ENCODE data around the gene B4GALT4.

B4GALT4 gene

GRCh38 chr3:119240591-119241434, at the start of gene B4GALT4:
TSS of gene B4GALT4 (minus strand) at chr3:119240878. CDS start at chr3:119230099, 10,779 bp downstream.
- TF ChIP-seq GATA3 (IDR thresholded peaks at IDR 0.05; ENCODE audit: low read depth, low read length) (no peak), GATA2 (IDR thresholded peaks at IDR 0.05; ENCODE audit: low read depth, low read length) (no peak)

GRCh38 chr3:119289404-119289770, 48.7 kb upstream of the B4GALT4 start:
- TF ChIP-seq GATA3 (IDR thresholded peaks at IDR 0.05; ENCODE audit: low read depth, low read length) (no peak), GATA2 (IDR thresholded peaks at IDR 0.05; ENCODE audit: low read depth, low read length) (no peak)

GRCh38 chr3:119288669-119289403, 48.2 kb upstream of the B4GALT4 start:
- TF ChIP-seq GATA2 (IDR thresholded peaks at IDR 0.05; ENCODE audit: low read depth, low read length) = no peak
- TF ChIP-seq GATA3 (IDR thresholded peaks at IDR 0.05; ENCODE audit: low read depth, low read length) = no peak

GRCh38 chr3:119279584-119280243, 39.0 kb upstream of the B4GALT4 start:
- no peak for TF ChIP-seq GATA2 (IDR thresholded peaks at IDR 0.05; ENCODE audit: low read depth, low read length)
- no peak for TF ChIP-seq GATA3 (IDR thresholded peaks at IDR 0.05; ENCODE audit: low read depth, low read length)

- TF ChIP-seq GATA2 (IDR thresholded peaks at IDR 0.05; ENCODE audit: low read depth, low read length) = no peak
- TF ChIP-seq GATA3 (IDR thresholded peaks at IDR 0.05; ENCODE audit: low read depth, low read length) = no peak
Measured at GRCh38 chr3:119279101-119279554, 38.5 kb upstream of the B4GALT4 start.

- TF ChIP-seq GATA3 (IDR thresholded peaks at IDR 0.05; ENCODE audit: low read depth, low read length) (no peak), GATA2 (IDR thresholded peaks at IDR 0.05; ENCODE audit: low read depth, low read length) (no peak)
Measured at GRCh38 chr3:119276680-119277079, 36.0 kb upstream of the B4GALT4 start.

GRCh38 chr3:119261055-119261454, 20.4 kb upstream of the B4GALT4 start:
- no peak for TF ChIP-seq GATA3 (IDR thresholded peaks at IDR 0.05; ENCODE audit: low read depth, low read length)
- TF ChIP-seq GATA2 (IDR thresholded peaks at IDR 0.05; ENCODE audit: low read depth, low read length) = no peak

- TF ChIP-seq GATA2 (IDR thresholded peaks at IDR 0.05; ENCODE audit: low read depth, low read length) = no peak
Measured at GRCh38 chr3:119259821-119260220, 19.1 kb upstream of the B4GALT4 start.

GRCh38 chr3:119258915-119259314, 18.2 kb upstream of the B4GALT4 start:
- TF ChIP-seq GATA2 (IDR thresholded peaks at IDR 0.05; ENCODE audit: low read depth, low read length) (no peak), GATA3 (IDR thresholded peaks at IDR 0.05; ENCODE audit: low read depth, low read length) (no peak)

GRCh38 chr3:119257654-119258410, 17.2 kb upstream of the B4GALT4 start:
- TF ChIP-seq GATA3 (IDR thresholded peaks at IDR 0.05; ENCODE audit: low read depth, low read length) (no peak), GATA2 (IDR thresholded peaks at IDR 0.05; ENCODE audit: low read depth, low read length) (no peak)

- TF ChIP-seq GATA3 (IDR thresholded peaks at IDR 0.05; ENCODE audit: low read depth, low read length) (no peak), GATA2 (IDR thresholded peaks at IDR 0.05; ENCODE audit: low read depth, low read length) (no peak)
Measured at GRCh38 chr3:119257111-119257510, 16.4 kb upstream of the B4GALT4 start.

- TF ChIP-seq GATA3 (IDR thresholded peaks at IDR 0.05; ENCODE audit: low read depth, low read length) = no peak
- TF ChIP-seq GATA2 (IDR thresholded peaks at IDR 0.05; ENCODE audit: low read depth, low read length) = no peak
Measured at GRCh38 chr3:119255214-119255613, 14.5 kb upstream of the B4GALT4 start.

GRCh38 chr3:119245778-119246177, 5.1 kb upstream of the B4GALT4 start:
- no peak for TF ChIP-seq GATA2 (IDR thresholded peaks at IDR 0.05; ENCODE audit: low read depth, low read length)
- TF ChIP-seq GATA3 (IDR thresholded peaks at IDR 0.05; ENCODE audit: low read depth, low read length) = no peak

GRCh38 chr3:119243712-119244111, 3.0 kb upstream of the B4GALT4 start:
- TF ChIP-seq GATA3 (IDR thresholded peaks at IDR 0.05; ENCODE audit: low read depth, low read length) = no peak
- no peak for TF ChIP-seq GATA2 (IDR thresholded peaks at IDR 0.05; ENCODE audit: low read depth, low read length)

Measured in SH-SY5Y (cell line).